Measurements from ENCODE around the gene PSMC5.

The PSMC5 gene

GRCh38 chr17:63819585-63820537 lies 7.4 kb upstream of the PSMC5 start:
- no peak for FAIRE-seq
- TF ChIP-seq SPI1 (IDR thresholded peaks at IDR 0.05; ENCODE audit: low read depth, low read length), result no peak
- TF ChIP-seq POLR2A (IDR thresholded peaks at IDR 0.05; ENCODE audit: low read depth, low read length), result no peak
- no peak for TF ChIP-seq TAF1 (IDR thresholded peaks at IDR 0.05; ENCODE audit: low read depth, low read length)
- TF ChIP-seq PAX5 (IDR thresholded peaks at IDR 0.05; ENCODE audit: insufficient read depth, low read length, severe bottlenecking), result no peak
- TF ChIP-seq POLR2AphosphoS5 (IDR thresholded peaks at IDR 0.05; ENCODE audit: low read depth, low read length), result no peak
- no peak for TF ChIP-seq POU2F2 (IDR thresholded peaks at IDR 0.05; ENCODE audit: low read depth, low read length)
- no peak for DNase-seq (ENCODE audit: insufficient read length, low spot score)

- TF ChIP-seq POLR2A (IDR thresholded peaks at IDR 0.05; ENCODE audit: low read depth, low read length) (0 out of 2 replicates have a peak, but pooled peaks have one; percentile 23), POU2F2 (IDR thresholded peaks at IDR 0.05; ENCODE audit: low read depth, low read length) (no peak)
- no peak for FAIRE-seq
These were observed 6.2 kb upstream of the PSMC5 start for GRCh38 chr17:63820963-63821561.

GRCh38 chr17:63821804-63822203 lies 5.4 kb upstream of the PSMC5 start:
- TF ChIP-seq POLR2AphosphoS5 (IDR thresholded peaks at IDR 0.05; ENCODE audit: low read depth, low read length), result 0 out of 2 replicates have a peak, but pooled peaks have one; percentile 41
- TF ChIP-seq POLR2A (IDR thresholded peaks at IDR 0.05; ENCODE audit: low read depth, low read length), result no peak
- DNase-seq (ENCODE audit: insufficient read length, low spot score), result no peak
- FAIRE-seq, result no peak

More at GRCh38 chr17:63820963-63821561, 6.2 kb upstream of the PSMC5 start:
- no peak for DNase-seq (ENCODE audit: insufficient read length, low spot score)

- FAIRE-seq, result no peak
- no peak for TF ChIP-seq PAX5 (IDR thresholded peaks at IDR 0.05; ENCODE audit: insufficient read depth, low read length, severe bottlenecking)
- TF ChIP-seq TAF1 (IDR thresholded peaks at IDR 0.05; ENCODE audit: low read depth, low read length), result no peak
- TF ChIP-seq POLR2AphosphoS5 (IDR thresholded peaks at IDR 0.05; ENCODE audit: low read depth, low read length), result no peak
- TF ChIP-seq POU2F2 (IDR thresholded peaks at IDR 0.05; ENCODE audit: low read depth, low read length), result no peak
- no peak for TF ChIP-seq POLR2A (IDR thresholded peaks at IDR 0.05; ENCODE audit: low read depth, low read length)
- TF ChIP-seq SPI1 (IDR thresholded peaks at IDR 0.05; ENCODE audit: low read depth, low read length), result no peak
- DNase-seq (ENCODE audit: insufficient read length, low spot score), result no peak
These were observed 4.7 kb upstream of the PSMC5 start for GRCh38 chr17:63822537-63822936.

GRCh38 chr17:63823659-63824331 lies 3.4 kb upstream of the PSMC5 start:
- TF ChIP-seq TAF1 (IDR thresholded peaks at IDR 0.05; ENCODE audit: low read depth, low read length), result no peak
- FAIRE-seq (no peak), DNase-seq (ENCODE audit: insufficient read length, low spot score) (no peak)

GRCh38 chr17:63824362-63824761 lies 2.9 kb upstream of the PSMC5 start:
- FAIRE-seq (no peak), DNase-seq (ENCODE audit: insufficient read length, low spot score) (no peak)
- TF ChIP-seq TAF1 (IDR thresholded peaks at IDR 0.05; ENCODE audit: low read depth, low read length) (no peak), SPI1 (IDR thresholded peaks at IDR 0.05; ENCODE audit: low read depth, low read length) (no peak), POU2F2 (IDR thresholded peaks at IDR 0.05; ENCODE audit: low read depth, low read length) (no peak), PAX5 (IDR thresholded peaks at IDR 0.05; ENCODE audit: insufficient read depth, low read length, severe bottlenecking) (no peak), POLR2A (IDR thresholded peaks at IDR 0.05; ENCODE audit: low read depth, low read length) (no peak), POLR2AphosphoS5 (IDR thresholded peaks at IDR 0.05; ENCODE audit: low read depth, low read length) (no peak)

GRCh38 chr17:63826468-63827001 lies 696 bp upstream of the PSMC5 start:
- FAIRE-seq (no peak), DNase-seq (ENCODE audit: insufficient read length, low spot score) (no peak)
- no peak for TF ChIP-seq PAX5 (IDR thresholded peaks at IDR 0.05; ENCODE audit: insufficient read depth, low read length, severe bottlenecking)
- no peak for TF ChIP-seq POU2F2 (IDR thresholded peaks at IDR 0.05; ENCODE audit: low read depth, low read length)
- no peak for TF ChIP-seq TAF1 (IDR thresholded peaks at IDR 0.05; ENCODE audit: low read depth, low read length)
- no peak for TF ChIP-seq SPI1 (IDR thresholded peaks at IDR 0.05; ENCODE audit: low read depth, low read length)
- no peak for TF ChIP-seq POLR2A (IDR thresholded peaks at IDR 0.05; ENCODE audit: low read depth, low read length)
- TF ChIP-seq POLR2AphosphoS5 (IDR thresholded peaks at IDR 0.05; ENCODE audit: low read depth, low read length), result no peak

GRCh38 chr17:63827801-63828221 lies 580 bp downstream of the PSMC5 start:
- DNase-seq (ENCODE audit: insufficient read length, low spot score) (no peak), FAIRE-seq (peak; percentile 16)
- no peak for TF ChIP-seq POLR2A (IDR thresholded peaks at IDR 0.05; ENCODE audit: low read depth, low read length)
- no peak for TF ChIP-seq TAF1 (IDR thresholded peaks at IDR 0.05; ENCODE audit: low read depth, low read length)
- no peak for TF ChIP-seq POLR2AphosphoS5 (IDR thresholded peaks at IDR 0.05; ENCODE audit: low read depth, low read length)
- TF ChIP-seq PAX5 (IDR thresholded peaks at IDR 0.05; ENCODE audit: insufficient read depth, low read length, severe bottlenecking), result no peak
- no peak for TF ChIP-seq POU2F2 (IDR thresholded peaks at IDR 0.05; ENCODE audit: low read depth, low read length)
- TF ChIP-seq SPI1 (IDR thresholded peaks at IDR 0.05; ENCODE audit: low read depth, low read length), result no peak

- TF ChIP-seq TAF1 (IDR thresholded peaks at IDR 0.05; ENCODE audit: low read depth, low read length) (no peak), POLR2A (IDR thresholded peaks at IDR 0.05; ENCODE audit: low read depth, low read length) (no peak), POU2F2 (IDR thresholded peaks at IDR 0.05; ENCODE audit: low read depth, low read length) (no peak), POLR2AphosphoS5 (IDR thresholded peaks at IDR 0.05; ENCODE audit: low read depth, low read length) (no peak), PAX5 (IDR thresholded peaks at IDR 0.05; ENCODE audit: insufficient read depth, low read length, severe bottlenecking) (no peak), SPI1 (IDR thresholded peaks at IDR 0.05; ENCODE audit: low read depth, low read length) (no peak)
- DNase-seq (ENCODE audit: insufficient read length, low spot score), result no peak
- no peak for FAIRE-seq
These were observed 1.7 kb downstream of the PSMC5 start for GRCh38 chr17:63828936-63829335.

Measured in GM12891 (cell line).